Stomach (tissue), 9 donors: Measurements from ENCODE around the gene COIL. TPM values are rescaled to one million over a fixed set of nuclear protein-coding genes. Genes with fewer than 3 reads are reported as not detected.

Source experiments
- DNase-seq, 2 donors: peaks; one replicate each; pipeline versions ENCODE4 v3.0.0 to v3.0.0-alpha.2; 2013 to 2019
- H3K27ac ChIP-seq, 5 donors: fragments of 200-600 bp in 4 of 5; sonication (generic) in 4 of 5; one replicate each; pipeline ENCODE4 v1.5.1; 2013 to 2019; ENCODE audit warnings: mild to moderate bottlenecking in 1 of 5, moderate library complexity in 1 of 5
- H3K27me3 ChIP-seq, 3 donors: fragments of 200-600 bp; sonication (generic); one replicate each; pipeline ENCODE4 v1.5.1; 2017 to 2019; ENCODE audit warnings: mixed run types in 1 of 3
- H3K36me3 ChIP-seq, 4 donors: fragments of 200-600 bp; sonication (generic); 1 replicate in 3 of 4; 2 replicates in 1 of 4; pipeline ENCODE4 v1.5.1; 2016 to 2019
- H3K4me1 ChIP-seq, 4 donors: fragments of 200-600 bp; sonication (generic); one replicate each; pipeline ENCODE4 v1.5.1; 2016 to 2019
- H3K4me3 ChIP-seq, 4 donors: fragments of 200-600 bp; sonication (generic) in 3 of 4; one replicate each; pipeline ENCODE4 v1.5.1; 2016 to 2019; ENCODE audit warnings: mild to moderate bottlenecking in 1 of 4
- H3K9me3 ChIP-seq, 4 donors: fragments of 200-600 bp; sonication (generic); one replicate each; pipeline ENCODE4 v1.5.1; 2016 to 2019
- CTCF ChIP-seq, 7 experiments: fragments of 450-650 bp in 4 of 7; fragments of 200-600 bp in 3 of 7; sonication (generic) in 3 of 7; IDR thresholded peaks; one replicate each; pipeline ENCODE4 v1.5.1; 2016 to 2019; ENCODE audit warnings: antibody characterized with exemption in 7 of 7, control low read depth in 2 of 7, mild to moderate bottlenecking in 1 of 7
- EP300 ChIP-seq: sonication (generic); formaldehyde crosslinking; IDR thresholded peaks from one replicate; pipeline ENCODE4 v1.6.1; 2017; ENCODE audit warnings: antibody characterized with exemption
- POLR2A ChIP-seq, 4 donors: fragments of 450-650 bp; IDR thresholded peaks; one replicate each; pipeline ENCODE4 v1.6.1; 2016; ENCODE audit warnings: antibody characterized with exemption in 4 of 4, control low read depth in 2 of 4, mild to moderate bottlenecking in 1 of 4, moderate library complexity in 1 of 4
- POLR2AphosphoS5 ChIP-seq, 3 donors: sonication (generic); formaldehyde crosslinking; IDR thresholded peaks; one replicate each; pipeline ENCODE4 v1.6.1; 2016; ENCODE audit warnings: antibody characterized with exemption in 3 of 3
- WGBS, 5 donors: extraction: QIAGEN DNeasy Blood & Tissue Kit in 3 of 5; methylation state at CpG; one replicate each; pipeline versions ENCODE4 v1.1.5 to v1.1.7; 2013 to 2018; 5-methylcytosine and 5-hydroxymethylcytosine counted together
- intact Hi-C: fragments of 100-400 bp; cut with DNase I; formaldehyde crosslinking; loops from one replicate; pipeline ENCODE4 v1.15.1; 2023; ENCODE audit warnings: low total_unique reads
- polyA plus RNA-seq, 3 donors: library from polyadenylated mRNA; stranded (reverse); fragments of 200-250 nt; gene quantifications; one replicate each; pipeline ENCODE4 v1.2.3, GENCODE V29; 2013
- total RNA-seq, 5 donors: library from RNA; depleted of rRNA; stranded (reverse); fragments of >200 nt; gene quantifications; one replicate each; pipeline versions ENCODE4 v1.1.0 to v1.2.3, GENCODE V29; 2014 to 2016
- donor health status: healthy with polysubstance abuse.
- donor health status: Bipolar disorder and iron deficiency.
- donor health status: healthy.

Gene COIL
- total and polyA plus RNA-seq, 8 donors = 2.3 to 23.1 (median 12.1) TPM

GRCh38 chr17:56913000-56913311 lies 47.9 kb downstream of the COIL start:
- WGBS, 5 donors = 11 to 26% (median 23%) methylated on average over 7 of the region's 7 CpGs
- no peaks in the 10 kb centered on the region for H3K27me3 ChIP-seq
- H3K36me3 ChIP-seq = peaks cover 7 to 13% (median 9%) of the 10 kb centered on the region in 4 donors
- peaks cover 52 to 75% (median 59%) of the 10 kb centered on the region in 4 donors for H3K4me1 ChIP-seq
- DNase-seq = no peak
- intact Hi-C loops = no loop called here
- peak overlapping the region; percentile 75 to 92 (median 86) for H3K4me3 ChIP-seq
- no peak for TF ChIP-seq CTCF (IDR thresholded peaks at IDR 0.05)
- H3K9me3 ChIP-seq = no peaks in the 10 kb centered on the region
- peak overlapping the region; percentile 92 to 98 (median 94) for H3K27ac ChIP-seq

GRCh38 chr17:56912105-56912999 lies 48.5 kb downstream of the COIL start:
- peaks cover 11 to 19% (median 15%) of the 10 kb centered on the region in 4 donors for H3K36me3 ChIP-seq
- H3K27me3 ChIP-seq = no peaks in the 10 kb centered on the region
- H3K27ac ChIP-seq = peak overlapping the region; percentile 14 to 98 (median 92)
- H3K4me3 ChIP-seq = peak overlapping the region; percentile 75 to 92 (median 86)
- H3K4me1 ChIP-seq = peaks cover 52 to 81% (median 59%) of the 10 kb centered on the region in 4 donors
- intact Hi-C loops = no loop called here
- TF ChIP-seq EP300 = no peak
- no peak for TF ChIP-seq CTCF (IDR thresholded peaks at IDR 0.05)
- TF ChIP-seq POLR2A (IDR thresholded peaks at IDR 0.05) = no peak
- TF ChIP-seq POLR2AphosphoS5 (IDR thresholded peaks at IDR 0.05) = no peak
- 15 to 38% (median 25%) methylated on average over 17 to 21 of the region's 21 CpGs for WGBS, 5 donors
- DNase-seq = peak; percentile 14 to 32
- no peaks in the 10 kb centered on the region for H3K9me3 ChIP-seq

- H3K27me3 ChIP-seq = no peaks in the 10 kb centered on the region
- intact Hi-C loops = no loop called here
- peak overlapping the region in 2 of 4 donors; percentile 75 to 90 for H3K4me3 ChIP-seq
- H3K9me3 ChIP-seq = no peaks in the 10 kb centered on the region
- DNase-seq = no peak
- 66 to 79% (median 73%) methylated on average over 7 of the region's 7 CpGs for WGBS, 5 donors
- peaks cover 48 to 68% (median 52%) of the 10 kb centered on the region in 4 donors for H3K4me1 ChIP-seq
- peak overlapping the region; percentile 69 to 98 (median 92) for H3K27ac ChIP-seq
- peaks cover 23 to 36% (median 32%) of the 10 kb centered on the region in 4 donors for H3K36me3 ChIP-seq
- TF ChIP-seq POLR2A (IDR thresholded peaks at IDR 0.05) = no peak
- no peak for TF ChIP-seq CTCF (IDR thresholded peaks at IDR 0.05)
- no peak for TF ChIP-seq POLR2AphosphoS5 (IDR thresholded peaks at IDR 0.05)
- no peak for TF ChIP-seq EP300
Measured at GRCh38 chr17:56910509-56911235, 50.2 kb downstream of the COIL start.

GRCh38 chr17:56909742-56910508 lies 50.9 kb downstream of the COIL start:
- intact Hi-C loops = no loop called here
- Histone ChIP-seq H3K27me3 (no peaks in the 10 kb centered on the region), H3K36me3 (peaks cover 27 to 43% (median 39%) of the 10 kb centered on the region in 4 donors), H3K9me3 (no peaks in the 10 kb centered on the region), H3K4me3 (peak overlapping the region in 2 of 4 donors; percentile 75 to 90), H3K27ac (peak overlapping the region; percentile 69 to 98 (median 92)), H3K4me1 (peaks cover 42 to 61% (median 45%) of the 10 kb centered on the region in 4 donors)
- peak in 1 of 2 donors; percentile 40 for DNase-seq
- TF ChIP-seq POLR2AphosphoS5 (IDR thresholded peaks at IDR 0.05) = peak in 1 of 3 donors; percentile 54
- no peak for TF ChIP-seq CTCF (IDR thresholded peaks at IDR 0.05)
- TF ChIP-seq EP300 = no peak
- WGBS, 5 donors = 35 to 53% (median 44%) methylated on average over 6 of the region's 6 CpGs
